HG02870 (cell line): ENCODE measurements around the gene GBX2.

Experiments used
- ATAC-seq: cut with Tn5 transposase; IDR thresholded peaks from one replicate; pipeline ENCODE4 v1.9.1; 2021; ENCODE audit warnings: mild to moderate bottlenecking, moderate library complexity; ENCODE audit not compliant: unreplicated experiment

The GBX2 gene

DNA sequence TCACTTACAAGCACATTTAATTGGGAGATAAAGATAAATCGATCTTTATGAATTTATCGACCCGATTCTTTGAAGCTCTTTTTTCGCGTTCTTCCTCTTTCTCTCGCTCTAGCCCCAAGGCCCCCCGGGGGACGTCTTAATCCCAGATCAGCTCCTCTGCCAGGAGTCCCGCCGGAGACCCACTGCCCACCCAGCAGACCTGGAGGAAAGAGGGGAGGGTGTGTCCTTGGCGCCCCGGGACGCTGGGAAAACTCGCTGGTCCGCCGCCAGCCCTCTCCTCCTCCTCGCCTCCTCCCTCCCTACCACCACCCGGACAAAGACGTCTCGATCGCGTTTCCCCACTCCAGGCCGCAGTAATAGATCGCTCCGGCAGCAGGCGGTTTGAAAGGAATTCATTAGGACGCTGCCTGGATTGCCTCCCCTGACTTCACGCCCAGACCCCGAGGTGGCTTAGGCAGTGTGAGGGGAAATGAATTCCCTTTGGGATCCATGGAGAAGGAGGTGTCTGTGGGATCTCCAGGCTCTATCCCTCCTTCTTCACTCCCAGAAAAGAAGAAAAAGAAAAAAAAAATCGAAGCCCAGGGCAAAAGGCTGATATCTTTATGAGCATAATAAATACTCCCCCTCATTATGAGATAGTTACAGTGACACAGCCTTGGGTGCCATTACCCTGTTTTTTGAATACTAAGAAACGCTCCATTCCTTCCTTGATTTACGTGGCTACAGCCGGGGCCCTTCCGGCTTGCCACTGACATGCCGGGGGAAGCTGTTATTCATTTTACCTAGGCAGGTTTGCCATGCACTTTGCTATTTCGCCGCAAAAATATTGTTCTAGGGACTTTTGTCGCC is 1.8 kb upstream of the GBX2 start:
- no peak for ATAC-seq

DNA sequence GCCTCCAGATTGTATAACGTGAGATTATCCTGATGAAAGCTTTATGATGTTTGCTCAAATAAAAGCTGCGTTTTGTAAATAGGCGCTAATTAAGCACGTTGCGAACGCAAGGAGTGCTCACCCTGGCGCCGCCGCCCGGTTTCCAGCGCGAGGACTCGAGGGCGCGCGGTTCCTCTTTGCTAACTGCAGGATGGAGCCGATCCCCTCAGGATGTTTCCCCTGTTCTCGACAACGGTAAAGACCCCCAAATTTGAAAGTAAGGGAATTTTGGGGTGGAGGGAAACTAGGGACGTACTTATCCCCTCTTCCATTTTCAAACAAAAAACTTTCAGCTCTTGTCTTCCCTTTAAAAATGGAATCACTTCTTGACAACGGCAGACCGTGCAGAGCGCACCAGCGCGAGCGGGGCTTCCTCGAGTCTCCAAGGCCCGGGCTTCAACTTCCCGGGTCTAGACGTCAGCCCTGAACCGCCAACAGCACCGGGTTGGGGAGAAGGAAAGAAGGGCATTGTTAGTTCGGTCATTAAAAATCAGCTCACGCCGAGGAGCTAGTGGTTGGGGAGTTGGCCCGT is 1.1 kb upstream of the GBX2 start:
- ATAC-seq: no peak

GRCh38 chr2:236167297-236168109 is 683 bp downstream of the GBX2 start:
- no peak for ATAC-seq

- ATAC-seq: no peak
These were observed 1.3 kb downstream of the GBX2 start for GRCh38 chr2:236166796-236167296.

DNA sequence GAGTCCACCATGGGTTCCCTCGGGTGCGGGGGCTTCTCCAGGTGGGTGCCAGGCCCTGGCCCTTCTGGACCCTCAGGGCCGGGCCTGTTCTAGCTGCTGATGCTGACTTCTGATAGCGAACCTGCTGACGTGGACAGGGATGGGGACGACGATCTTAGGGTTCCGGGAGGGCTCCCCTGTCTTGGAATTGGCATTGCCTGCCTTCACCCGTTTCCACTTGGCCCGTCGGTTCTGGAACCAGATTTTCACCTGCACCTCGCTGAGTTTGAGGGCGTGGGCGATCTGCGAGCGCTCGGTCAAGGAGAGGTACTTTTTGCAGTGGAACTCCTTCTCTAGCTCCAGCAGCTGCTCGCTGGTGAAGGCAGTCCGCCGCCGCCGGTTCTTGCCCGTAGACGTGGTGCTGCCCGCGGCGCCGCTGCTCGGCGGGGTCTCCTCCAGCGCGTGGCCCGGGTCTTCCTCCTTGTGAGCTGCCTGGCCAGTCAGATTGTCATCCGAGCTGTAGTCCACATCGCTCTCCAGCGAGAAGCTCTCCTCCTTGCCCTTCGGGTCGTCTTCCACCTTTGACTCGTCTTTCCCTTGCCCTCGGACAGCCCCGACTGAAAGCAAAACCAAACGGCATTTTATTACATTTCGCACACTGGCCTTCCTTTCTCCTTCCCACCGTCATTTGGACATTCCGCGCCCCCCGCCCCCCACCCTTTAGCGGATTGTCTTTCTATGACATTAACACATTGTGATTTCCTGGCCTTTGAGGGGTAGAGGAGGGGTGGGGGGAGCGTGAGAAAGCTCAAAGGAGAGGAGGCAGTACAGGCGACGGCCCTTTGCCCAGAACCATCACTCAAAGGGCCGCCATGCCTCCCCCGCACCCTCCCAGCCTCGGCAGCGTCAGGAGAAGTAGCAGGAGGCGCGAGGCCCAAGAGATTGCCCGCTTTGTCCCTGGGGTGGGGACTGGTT is 2.1 kb downstream of the GBX2 start:
- ATAC-seq: no peak

- ATAC-seq: no peak
These were observed 3.0 kb downstream of the GBX2 start for GRCh38 chr2:236164925-236165841.

DNA sequence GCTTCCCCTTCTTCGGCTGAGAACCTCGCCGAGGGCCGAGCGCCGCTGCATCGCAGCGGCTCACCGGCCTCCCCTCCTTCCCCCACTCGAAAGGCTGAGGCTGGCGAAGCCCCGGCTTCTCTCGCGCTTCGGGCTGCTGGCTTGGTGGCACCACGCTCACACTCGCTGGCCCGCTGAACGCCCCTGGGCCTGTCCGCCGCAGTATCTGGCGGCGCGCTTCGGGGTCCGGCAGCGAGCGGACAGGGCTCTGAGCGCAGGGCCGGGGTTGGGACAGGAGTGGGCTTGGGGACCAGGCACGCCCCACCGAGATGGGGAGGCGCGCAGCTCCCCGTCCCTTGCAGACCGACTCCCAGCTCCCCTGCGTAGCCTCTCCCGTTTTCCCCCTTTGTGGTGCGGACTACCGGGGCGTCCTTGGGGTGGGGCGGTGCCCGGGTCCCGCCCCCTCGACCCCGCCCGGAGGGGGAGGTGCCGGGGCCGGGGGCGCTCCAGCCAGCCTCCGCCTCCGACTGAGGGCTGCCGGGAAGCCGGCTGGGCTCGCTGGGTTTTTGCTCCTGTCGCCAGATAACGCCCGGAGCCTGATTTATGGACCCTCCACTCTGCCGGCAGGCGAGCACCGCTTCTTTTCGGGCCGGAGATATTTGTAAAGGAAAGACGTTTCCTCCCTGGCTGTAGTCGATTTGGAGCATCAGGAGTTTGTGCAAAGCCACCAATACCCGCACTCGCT is 3.8 kb downstream of the GBX2 start:
- ATAC-seq: no peak

DNA sequence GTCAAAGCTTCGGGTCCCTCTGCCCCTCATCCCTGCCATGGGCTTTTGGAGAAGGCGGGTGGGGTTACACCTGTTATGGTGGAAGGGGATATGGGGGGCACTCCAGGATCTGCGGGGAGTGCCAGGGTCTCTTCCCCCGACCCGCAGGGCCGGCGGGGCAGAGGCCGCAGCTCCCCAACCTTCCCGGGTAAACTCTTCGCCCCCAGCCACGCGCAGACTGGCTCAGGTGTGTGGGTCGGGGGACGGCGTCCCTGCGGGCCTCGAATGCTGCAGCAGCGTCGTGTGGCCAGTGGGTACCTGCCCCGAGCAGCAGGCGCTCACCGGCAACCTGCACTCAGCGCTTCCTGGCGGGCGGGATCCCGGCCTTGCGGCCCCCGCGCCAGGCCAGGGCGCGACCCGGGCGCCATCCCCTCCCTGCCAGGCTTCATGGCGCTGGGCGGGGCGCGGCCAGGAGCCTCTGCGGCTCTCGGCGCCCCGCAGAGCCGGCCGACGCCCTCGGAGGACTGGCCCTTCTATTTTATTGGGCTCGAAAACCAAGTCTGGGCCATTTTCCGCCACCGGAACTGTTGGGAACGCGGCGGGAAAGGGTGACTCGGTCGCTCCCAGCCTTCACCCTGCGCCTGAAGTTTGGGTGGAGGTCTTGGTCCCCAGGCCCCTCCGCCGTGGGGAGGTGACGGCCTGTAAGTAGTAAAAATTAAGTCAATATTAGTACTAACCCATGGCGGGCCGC is 4.5 kb downstream of the GBX2 start:
- no peak for ATAC-seq

GRCh38 chr2:236162882-236163470 is 5.2 kb downstream of the GBX2 start:
- no peak for ATAC-seq

- no peak for ATAC-seq
These were observed 5.9 kb downstream of the GBX2 start for GRCh38 chr2:236162031-236162845.

DNA sequence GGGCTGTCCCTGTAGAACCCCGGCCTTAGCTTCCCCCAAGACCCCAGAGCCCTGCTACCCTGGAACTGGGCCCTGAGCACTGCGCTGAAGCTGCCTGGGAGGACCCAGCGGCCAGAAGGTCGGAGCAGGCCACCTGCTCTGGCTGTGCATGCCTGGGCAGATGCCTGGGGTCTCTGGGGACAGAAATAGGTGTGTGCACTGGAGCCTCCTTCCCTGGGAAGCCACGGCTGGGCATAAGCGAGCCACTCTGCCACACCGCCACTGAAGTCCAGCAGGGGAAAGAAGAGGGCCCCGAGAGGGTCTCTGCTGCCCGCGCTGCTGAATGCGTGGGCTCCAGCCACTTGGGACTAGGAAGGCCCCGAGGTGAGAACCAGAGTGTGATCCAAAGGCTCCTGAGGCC is 6.7 kb downstream of the GBX2 start:
- ATAC-seq: no peak

- no peak for ATAC-seq
These were observed 7.1 kb downstream of the GBX2 start for GRCh38 chr2:236161082-236161462.

- ATAC-seq: no peak
These were observed 7.7 kb downstream of the GBX2 start for GRCh38 chr2:236160366-236161081.

DNA sequence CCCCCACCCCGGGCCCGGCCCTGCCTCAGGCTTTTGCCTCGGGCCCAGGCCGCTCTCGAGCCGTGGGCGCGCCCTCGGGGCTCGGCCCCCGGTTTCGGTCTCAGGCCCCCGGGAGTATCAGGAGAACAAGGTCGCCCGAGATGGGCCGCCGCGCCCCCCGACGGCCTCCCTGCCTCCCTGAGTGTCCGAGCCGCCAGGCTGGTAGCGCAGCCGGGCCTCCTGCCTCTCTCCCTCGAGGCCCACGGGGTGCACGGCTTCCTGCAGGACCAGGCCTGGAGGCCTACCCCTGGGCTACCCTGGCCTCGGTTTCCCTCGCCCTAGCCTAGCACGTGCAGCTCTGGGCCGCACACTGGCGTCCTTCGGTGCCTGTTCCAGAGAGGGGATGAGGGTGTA is 8.4 kb downstream of the GBX2 start:
- no peak for ATAC-seq

GRCh38 chr2:236158969-236159777 is 9.0 kb downstream of the GBX2 start:
- ATAC-seq: no peak
